HG02973 (cell line): ENCODE results near the gene TP53AIP1.

Experiments
- ATAC-seq: cut with Tn5 transposase; IDR thresholded peaks from one replicate; pipeline ENCODE4 v1.9.1; 2021; ENCODE audit warnings: moderate library complexity; ENCODE audit not compliant: unreplicated experiment

Gene TP53AIP1, protein sequence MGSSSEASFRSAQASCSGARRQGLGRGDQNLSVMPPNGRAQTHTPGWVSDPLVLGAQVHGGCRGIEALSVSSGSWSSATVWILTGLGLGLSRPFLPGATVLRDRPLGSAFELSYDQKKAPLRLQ

DNA sequence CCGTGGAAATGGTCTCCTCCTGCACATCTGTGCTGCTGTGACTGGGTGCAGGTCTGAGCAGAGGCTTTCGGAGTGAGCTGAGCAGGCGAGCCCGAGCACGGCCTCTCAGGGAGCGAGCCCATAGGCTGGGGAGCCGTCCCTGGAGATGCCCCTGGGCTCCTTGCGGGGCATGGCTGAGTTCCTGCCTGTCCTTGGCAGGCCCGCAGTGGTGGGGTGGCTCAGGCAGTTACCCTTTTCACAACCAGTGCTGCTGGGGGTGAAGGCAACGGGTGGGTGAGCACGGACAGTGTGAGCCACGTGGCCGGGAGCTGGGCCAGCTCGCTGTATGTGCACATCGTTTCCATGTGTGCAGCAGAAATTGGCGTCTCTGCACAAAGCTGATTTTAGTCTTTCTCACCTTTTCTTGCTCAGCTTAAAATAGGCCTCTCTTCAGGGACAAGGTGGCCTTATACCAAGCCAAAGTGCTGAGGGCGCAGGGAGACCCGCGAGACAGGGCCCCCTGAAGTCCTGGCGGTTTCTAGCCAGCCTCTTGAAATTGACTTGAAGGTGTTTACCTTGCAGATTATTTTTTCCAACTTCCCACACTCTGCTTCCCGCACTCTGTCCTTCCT lies at the start of gene TP53AIP1:
TP53AIP1 (minus strand) TSS at position 55 of the 611 bp plus-strand sequence. CDS start 5,053 bp downstream, outside the sequence.
- ATAC-seq, result no peak

DNA sequence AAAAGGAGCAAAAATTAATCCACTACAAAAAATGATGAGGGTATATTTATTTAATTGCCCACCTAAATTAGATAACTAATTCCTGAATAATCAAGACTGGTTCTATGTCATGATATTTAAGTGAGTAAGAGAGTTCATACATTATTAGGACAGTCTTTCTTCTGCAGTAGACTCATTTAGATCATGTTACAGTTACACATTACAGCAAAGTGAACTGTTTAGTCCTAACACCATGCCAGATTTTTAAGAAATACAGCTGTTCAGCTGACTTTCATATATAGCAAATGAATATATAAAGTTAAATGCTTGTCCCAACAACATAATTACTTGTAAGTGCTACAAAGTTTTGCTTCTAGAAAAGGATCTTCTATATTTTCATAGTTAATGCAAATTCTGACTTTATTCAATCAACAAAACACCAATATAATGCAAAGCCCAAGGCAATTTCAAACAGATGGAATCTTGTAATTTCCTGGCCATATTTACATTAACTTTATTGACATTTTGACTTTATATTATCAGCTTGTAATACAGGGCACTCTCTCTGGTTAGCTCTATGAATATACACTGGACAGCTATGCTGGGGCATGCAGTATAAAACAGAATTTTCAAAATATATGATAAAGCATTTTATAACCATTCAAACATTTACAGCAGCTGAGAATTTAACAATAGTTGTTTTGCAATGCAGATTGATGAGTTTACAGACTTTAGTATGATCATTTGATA lies 45.7 kb upstream of the TP53AIP1 start:
- ATAC-seq, result no peak

DNA sequence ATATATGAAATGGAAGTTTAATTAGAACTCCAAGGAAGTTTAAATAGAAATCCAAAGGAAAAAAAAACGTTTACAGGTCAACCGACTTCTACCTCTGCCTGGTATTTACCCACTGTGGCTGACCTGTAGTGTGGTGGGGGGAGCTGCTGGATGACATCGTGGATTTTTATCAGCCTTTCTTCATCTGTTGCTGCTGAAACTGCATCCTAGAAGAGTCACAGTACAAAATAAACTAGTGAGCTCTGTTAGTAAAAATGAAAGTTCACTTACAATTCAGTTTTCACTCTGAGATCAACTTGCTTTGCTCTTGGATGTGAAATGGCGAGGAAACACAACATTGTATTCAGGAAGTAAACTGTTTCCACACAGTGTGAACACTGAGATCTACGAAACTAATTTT lies 43.2 kb upstream of the TP53AIP1 start:
- no peak for ATAC-seq

DNA sequence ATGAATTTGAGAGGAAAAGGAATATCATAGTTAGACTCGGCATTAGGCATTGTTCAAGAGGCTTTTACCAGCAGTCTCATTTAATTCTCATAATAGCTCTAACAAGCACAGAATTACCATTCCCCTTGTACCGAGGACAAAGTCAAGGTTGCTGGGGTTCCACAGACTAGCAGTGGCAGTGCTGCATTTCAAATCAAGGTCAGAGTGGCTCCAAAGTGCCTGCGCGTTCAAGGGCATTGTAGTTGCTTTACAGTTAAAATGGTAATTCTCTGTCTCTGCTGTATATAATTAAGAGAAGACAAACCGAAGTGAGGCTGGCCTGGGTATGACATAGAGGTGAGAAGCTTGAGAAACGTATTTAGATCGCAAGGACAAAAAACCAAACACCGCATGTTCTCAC lies 40.4 kb upstream of the TP53AIP1 start:
- ATAC-seq, result no peak

DNA sequence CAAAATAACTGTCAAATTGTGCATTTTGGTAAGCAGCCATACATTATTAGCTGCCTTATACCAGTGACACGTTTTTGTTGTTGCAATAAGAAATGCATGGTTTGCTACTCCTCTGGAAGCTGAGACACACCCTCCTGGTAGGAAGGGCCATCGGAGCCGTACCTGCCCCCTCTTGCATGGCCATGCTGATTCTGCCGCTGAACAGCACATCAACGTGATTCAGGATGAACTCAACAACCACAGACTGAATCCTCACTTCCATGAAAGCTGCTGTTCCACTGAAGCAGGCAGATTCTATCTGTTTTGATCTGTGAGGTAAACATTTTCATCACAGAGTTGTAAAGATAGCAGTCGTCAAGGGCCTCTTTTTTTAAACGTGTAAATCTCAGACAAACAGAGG lies 38.6 kb upstream of the TP53AIP1 start:
- ATAC-seq, result no peak

DNA sequence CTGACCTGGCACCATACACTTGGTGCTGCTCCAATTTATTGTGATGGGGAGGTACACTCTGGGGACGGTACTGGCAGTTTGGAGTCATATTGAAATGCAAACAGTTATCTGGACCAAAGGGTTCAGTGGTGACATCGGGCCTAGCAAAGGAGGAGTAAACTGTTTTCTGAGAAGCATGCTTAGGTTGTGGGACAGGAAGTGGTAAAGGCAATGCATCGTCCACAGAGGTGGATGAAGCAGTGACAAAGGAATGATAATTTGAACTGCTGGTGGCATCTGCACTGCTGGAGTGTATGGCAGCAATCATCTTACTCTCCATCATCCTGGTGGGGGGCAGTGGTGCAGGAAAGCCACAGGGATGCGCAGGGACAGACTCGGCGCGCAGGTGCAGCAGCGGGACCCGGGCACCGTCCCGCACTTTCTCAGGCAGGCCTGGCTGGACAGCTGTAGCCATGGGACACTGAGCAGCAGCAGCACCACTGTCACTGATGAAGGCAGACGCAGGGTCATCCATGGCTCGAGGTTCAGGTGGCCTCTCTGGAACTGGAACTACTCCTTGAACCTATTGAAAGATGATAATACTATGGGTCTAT lies 28.0 kb upstream of the TP53AIP1 start:
- ATAC-seq, result no peak

DNA sequence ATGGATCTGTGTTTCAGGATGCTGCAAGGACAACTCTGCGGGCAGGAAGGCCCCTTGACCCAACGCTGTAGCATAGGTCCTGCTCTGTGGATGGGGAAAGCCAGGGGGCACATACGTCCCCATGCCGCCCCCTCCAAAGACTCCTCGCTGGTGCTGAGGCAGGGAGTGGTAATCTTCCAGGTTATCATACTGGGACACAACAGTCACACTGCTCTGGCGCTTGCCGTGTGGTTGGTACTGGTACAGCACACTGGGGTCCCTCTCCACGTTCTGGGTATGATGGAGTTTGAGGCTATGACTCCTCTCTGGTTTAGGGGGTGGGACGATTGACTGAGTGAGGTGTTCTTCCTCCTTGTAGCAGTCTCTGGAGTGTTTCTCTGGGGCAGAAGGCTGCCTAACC lies 26.2 kb upstream of the TP53AIP1 start:
- ATAC-seq, result no peak

DNA sequence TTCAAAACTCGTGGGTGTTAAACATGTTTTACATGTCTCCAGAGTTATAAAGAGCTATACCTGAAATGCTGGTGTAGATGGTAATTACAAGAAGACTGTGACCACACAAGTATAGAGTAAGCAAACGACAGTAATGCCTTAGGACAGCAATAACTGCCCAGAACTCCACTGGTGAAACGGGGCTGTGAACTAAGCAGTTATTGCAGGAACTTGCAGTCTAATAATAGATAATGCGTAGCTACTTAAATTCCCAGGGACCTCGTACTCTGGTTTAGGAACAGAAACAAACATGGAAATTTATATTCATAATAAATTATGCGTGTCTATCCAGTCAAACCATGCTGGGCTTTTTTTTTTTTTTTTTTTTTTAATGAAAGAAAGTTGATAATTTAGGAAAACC lies 24.9 kb upstream of the TP53AIP1 start:
- ATAC-seq, result no peak

DNA sequence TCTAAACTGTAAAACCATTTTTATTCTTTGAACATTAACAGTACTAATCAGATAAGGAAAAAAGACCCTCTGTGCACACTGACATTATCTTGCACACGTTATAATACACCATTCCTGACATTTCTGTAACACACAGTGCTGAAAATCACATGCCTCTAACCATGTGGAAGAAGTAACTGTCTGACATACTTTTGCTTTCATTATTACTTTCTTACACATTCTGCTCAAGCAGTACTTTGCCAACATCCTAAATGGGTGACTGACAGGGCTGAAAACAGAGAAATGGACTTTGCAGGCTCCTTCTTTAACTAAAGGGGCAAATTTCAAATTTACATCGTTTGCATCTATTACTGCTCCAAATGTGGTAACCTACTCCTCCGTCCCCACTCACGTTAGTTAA lies 22.8 kb upstream of the TP53AIP1 start:
- ATAC-seq, result peak; percentile 98

DNA sequence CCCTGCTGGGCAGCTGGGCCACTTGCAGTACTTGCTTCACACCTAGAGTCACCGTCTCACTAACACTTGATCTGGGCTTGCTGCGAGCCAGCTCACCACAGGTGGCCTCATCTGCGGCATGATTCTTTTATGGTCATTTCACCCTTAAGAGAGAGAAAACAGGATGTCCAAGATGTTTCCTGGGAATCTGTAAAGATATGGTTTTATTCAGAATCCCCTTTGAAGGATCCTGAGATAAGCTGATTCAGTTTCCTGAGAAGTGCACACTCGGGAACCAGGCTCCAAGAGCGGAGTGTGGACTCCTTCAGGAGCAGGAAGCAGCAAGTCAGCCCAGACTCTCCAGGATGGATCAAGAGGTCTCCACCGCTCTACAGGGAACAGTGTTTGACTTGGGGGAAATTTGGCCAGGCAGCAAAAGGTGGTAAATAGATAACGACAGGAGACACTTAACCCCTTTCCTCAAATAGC lies 21.8 kb upstream of the TP53AIP1 start:
- ATAC-seq, result no peak

DNA sequence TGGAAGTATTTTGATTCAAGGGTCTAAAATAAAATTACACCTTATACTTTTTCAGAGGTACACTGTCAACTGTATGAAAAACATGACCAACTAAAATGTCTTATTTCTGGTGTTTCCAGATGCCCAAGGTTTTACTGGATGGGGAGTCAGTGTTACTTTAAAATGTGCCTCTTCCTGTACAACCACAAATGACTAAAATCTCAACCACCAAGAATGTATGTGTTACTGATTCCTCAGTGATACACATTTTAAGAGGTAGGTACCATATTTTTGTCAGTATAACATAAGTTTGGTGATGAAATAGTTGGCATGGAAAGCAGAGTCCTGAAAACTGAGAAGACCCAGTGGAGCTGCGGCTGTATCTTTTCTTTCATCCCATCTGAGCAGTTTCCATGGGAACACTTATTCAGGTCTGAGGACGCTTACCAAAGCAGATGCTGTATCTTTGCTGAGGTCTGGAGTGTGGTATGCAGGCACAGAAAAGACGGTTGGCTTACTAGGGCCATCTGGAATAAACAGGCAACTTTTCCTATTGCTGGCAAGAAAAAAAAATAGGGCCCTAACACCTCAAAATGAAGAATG lies 21.2 kb upstream of the TP53AIP1 start:
- no peak for ATAC-seq

DNA sequence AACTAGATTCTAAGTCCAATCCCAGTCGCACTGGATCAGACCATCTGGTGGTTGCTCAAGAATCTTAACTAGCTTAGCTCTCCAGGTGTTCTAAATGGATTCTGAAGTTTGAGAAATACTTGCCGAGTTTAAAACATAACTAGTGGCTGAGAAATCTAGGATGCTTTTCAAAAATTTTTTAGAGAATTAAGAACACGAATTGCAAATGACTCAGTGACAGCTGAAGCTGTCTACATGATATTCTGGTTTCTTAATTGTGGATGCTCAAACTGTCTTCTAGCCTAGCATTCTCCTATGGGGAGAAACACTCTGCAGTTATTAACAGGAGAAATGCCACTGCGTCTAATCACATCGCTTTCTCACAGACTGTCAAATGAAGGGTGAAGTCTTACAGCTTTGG lies 20.2 kb upstream of the TP53AIP1 start:
- ATAC-seq, result no peak

DNA sequence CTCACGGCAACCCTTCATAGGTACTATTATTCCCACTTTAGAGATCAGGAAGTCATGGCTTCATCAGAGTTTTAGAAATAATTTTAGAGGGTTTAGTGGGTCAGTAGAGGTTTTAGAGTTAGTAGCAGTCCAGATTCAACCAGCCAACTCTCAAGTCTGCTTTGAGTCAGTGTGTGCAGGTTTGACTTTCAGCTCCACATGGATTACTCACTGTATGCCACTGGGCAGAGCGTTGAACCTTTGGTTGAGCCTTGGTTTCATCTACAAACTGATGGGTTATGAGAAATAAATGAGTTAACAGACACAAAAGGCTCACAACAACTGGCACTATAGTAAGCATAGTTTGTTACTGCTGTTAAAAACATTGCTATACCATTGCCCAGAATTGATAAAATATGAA lies 19.0 kb upstream of the TP53AIP1 start:
- no peak for ATAC-seq

DNA sequence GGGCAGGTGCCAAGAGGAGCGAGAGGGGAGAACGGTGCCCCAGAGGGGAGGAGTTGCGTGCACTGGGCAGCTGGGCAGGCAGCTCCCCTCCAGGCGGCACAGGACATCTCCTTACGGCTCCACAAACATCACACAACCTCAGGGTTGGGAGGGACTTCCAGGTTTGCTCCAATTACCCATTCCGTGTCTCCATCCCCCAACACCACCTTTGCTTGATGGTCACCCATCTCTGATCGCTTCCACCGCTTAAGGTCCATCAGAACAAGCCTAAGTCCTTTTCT lies 14.5 kb upstream of the TP53AIP1 start:
- ATAC-seq, result no peak

DNA sequence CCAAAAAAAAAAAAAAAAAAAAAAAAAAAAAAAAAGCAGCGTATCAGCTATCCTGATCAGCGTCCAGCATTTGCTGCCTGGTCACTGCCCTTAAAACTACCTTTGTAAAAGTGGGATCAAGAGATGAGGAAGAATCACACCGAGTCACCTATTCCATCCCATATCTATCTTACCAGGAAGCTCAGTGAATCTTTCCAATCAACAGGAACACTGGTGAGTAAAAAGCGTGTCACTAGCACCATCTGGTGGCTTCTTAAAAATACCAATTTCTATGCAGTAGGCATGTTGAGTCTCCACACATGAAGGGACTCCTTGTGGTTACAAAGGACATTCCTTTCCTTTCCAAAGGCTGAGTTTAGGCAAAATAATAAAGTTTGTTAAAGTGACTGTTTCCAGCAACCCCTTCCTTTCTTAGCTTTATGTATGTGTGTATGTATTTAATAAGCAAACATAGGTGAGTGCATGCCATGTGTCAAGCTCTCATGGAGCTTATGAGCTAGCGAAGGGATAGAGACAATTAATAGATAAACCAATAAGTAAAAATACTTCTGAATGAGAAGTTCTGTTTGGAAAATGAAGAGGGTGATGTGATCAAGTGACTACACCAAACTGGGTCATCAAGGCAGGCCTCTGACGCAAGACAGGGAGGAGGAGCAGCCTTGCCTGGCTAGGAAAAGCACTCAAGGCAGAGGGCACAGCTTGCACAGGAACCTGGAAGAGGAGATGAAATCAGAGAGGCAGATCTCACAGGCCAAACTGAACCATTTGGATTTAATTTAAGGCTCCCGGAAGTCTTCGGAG lies 13.9 kb upstream of the TP53AIP1 start:
- ATAC-seq, result peak; percentile 73

DNA sequence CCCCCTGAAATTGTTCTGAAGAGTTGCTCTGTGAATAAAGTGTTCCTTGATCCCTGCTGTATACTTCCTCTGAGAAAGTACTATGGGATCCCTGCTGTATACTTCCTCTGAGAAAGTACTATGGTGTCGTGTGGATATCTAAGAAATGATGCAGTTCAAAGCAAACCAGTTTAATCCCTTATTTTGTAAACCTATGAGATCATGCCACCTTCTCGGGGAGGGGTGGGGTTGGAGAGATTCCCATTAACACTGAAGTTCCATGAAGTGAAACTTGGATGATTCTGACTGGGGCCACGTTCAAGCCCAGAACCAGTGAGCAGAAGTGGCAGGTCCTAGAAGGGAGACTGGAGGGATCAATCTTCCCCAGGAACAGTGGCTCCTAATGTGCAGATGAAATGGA lies 13.0 kb upstream of the TP53AIP1 start:
- ATAC-seq, result no peak

DNA sequence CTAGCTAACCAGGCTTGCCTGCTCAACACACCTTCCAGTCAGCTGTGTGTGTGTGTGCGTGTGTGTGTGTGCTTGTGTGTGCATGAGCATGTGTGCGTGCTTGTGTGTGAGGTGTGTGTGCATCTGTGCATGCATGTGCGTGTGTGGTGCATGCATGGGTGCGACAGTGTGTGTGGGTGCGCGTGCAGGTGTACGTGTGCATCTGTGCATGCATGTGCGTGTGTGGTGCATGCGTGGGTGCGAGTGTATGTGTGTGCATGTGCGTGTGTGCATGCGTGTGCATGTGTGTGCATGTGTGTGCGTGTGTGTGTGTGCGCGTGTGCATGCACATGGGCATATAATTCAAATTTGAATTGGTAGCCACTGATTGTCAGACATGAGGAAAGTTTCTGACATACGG lies 10.5 kb upstream of the TP53AIP1 start:
- ATAC-seq, result no peak

DNA sequence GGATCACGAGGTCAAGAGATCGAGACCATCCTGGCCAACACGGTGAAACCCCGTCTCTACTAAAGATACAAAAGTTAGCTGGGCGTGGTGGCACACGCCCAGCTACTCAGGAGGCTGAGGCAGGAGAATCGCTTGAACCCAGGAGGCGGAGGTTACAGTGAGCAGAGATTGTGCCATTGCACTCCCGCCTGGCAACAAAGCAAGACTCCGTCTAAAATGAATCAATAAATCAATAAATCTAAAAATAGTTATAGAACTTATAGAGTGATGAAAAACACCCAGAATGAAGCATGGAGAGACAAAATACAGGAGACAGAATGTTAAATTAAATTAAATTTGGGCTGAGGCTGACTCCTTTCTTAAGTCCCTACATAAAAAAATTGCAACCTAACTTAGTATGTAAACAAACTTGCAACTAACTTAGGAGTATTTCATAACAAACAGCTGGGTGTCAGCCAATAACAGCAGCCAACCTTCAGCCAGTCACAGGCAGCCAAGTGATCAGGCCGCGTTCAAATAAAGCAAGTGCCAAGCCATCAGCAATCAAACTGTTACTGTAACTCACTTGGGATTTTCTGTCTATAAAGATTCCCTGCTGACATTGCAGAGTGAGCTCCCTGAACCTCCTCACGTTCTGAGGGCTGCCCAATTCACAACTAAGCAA lies 7.3 kb upstream of the TP53AIP1 start:
- no peak for ATAC-seq

DNA sequence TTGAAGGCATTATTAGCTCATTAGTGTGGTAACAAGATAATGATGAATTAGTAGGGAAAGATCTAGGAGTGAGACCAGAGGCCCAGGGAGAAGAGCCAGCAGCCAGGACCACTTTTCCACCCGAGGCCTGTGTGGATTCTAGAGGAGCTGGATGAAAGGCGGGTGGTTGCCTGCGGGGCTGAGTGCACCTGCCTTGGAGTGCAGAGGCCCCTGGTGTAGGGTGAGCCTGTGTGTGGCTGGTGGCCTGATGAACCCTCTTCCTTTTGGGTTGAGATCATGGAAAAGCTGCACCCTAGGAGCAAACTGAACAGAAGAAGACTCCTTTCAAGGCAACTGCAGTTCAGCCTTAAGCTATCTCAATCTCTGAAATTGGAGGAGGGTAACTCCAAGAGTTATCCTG lies 5.9 kb upstream of the TP53AIP1 start:
- no peak for ATAC-seq

DNA sequence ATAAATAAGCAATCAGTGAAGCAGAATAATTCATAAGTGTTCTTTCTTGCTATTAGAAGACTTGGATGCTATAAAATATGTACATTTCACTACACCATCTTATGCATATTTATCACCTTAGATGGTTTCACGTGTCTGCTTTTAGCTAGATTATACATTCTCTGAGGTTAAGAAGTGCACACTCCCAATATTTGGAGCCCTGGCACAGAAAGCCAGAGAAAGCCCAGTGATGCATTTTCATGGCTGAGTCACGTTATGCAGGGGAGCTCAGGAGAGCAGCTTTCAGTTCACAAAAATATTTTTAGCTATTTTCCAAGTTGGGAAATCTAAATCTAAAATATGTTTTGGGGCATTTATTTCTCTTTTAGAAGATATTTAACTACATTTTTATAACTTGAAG lies 5.1 kb upstream of the TP53AIP1 start:
- no peak for ATAC-seq

DNA sequence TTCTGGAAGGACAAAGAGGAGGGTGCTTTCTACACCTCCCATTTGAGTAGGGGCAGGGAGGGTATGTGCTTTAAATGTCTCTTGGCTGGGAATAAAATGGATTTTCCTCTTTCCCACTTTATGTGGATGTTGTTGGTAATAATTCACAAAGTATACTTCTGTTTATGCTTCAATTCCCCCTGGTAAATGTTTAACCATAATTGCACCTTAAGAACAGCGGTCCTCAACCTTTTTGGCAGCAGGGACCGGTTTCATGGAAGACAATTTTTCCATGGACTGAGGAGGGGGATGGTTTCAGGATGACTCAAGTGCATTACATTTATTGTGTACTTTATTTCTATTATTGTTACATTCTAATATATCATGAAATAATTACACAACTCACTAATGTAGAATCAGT lies 4.0 kb upstream of the TP53AIP1 start:
- ATAC-seq, result no peak
